Gastrocnemius medialis (tissue), 4 donors: Measurements from ENCODE around the gene PEAK1. TPM values are rescaled to one million over a fixed set of nuclear protein-coding genes. Genes with fewer than 3 reads are reported as not detected.

ENCODE experiments used
- ATAC-seq, 2 donors: fragments of 150-250 bp; one replicate each; pipeline ENCODE4 v1.9.1; 2016
- DNase-seq, 2 donors: peaks; one replicate each; pipeline ENCODE4 v3.0.0-alpha.2; 2019
- H3K27ac ChIP-seq, 4 donors: fragments of 200-600 bp; sonication (generic); 1 replicate in 1 of 4; 2 replicates in 3 of 4; pipeline ENCODE4 v1.5.1; 2016 to 2018; ENCODE audit warnings: mild to moderate bottlenecking in 2 of 4, moderate library complexity in 1 of 4
- H3K27me3 ChIP-seq, 3 donors: fragments of 200-600 bp; sonication (generic) in 2 of 3; 1 replicate in 1 of 3; 2 replicates in 2 of 3; pipeline versions ENCODE4 v1.5.1 to v1.6.0; 2016 to 2019; ENCODE audit warnings: mild to moderate bottlenecking in 1 of 3, moderate library complexity in 1 of 3
- H3K36me3 ChIP-seq, 2 donors: fragments of 200-600 bp; sonication (generic) in 1 of 2; one replicate each; pipeline ENCODE4 v1.5.1; 2017 to 2018
- H3K4me1 ChIP-seq, 2 donors: fragments of 200-600 bp; sonication (generic) in 1 of 2; one replicate each; pipeline ENCODE4 v1.5.1; 2016 to 2017; ENCODE audit warnings: mild to moderate bottlenecking in 2 of 2
- H3K4me3 ChIP-seq, 4 donors: fragments of 200-600 bp; sonication (generic) in 3 of 4; 1 replicate in 1 of 4; 2 replicates in 3 of 4; pipeline ENCODE4 v1.5.1; 2016 to 2019; ENCODE audit warnings: mild to moderate bottlenecking in 2 of 4
- H3K9me3 ChIP-seq, 3 donors: fragments of 200-600 bp; sonication (generic) in 2 of 3; 1 replicate in 1 of 3; 2 replicates in 2 of 3; pipeline ENCODE4 v1.5.1; 2016 to 2019
- POLR2A ChIP-seq, 2 donors: fragments of 450-650 bp; IDR thresholded peaks; one replicate each; pipeline ENCODE4 v1.6.1; 2017; ENCODE audit warnings: antibody characterized with exemption in 2 of 2, mild to moderate bottlenecking in 2 of 2, moderate library complexity in 2 of 2
- in situ Hi-C, 4 donors: fragments of 200-750 bp; cut with MboI; loops; one replicate each; pipeline versions ENCODE4 v1.15.0 to v1.8.0; 2017; ENCODE audit warnings: low sequenced_read_pairs in 4 of 4
- intact Hi-C: fragments of 100-400 bp; cut with DNase I; formaldehyde crosslinking; loops from one replicate; pipeline ENCODE4 v1.15.1; 2023; ENCODE audit warnings: low total_unique reads
- total RNA-seq, 4 donors: library from RNA; depleted of rRNA; stranded (reverse); fragments of >200 nt; gene quantifications; one replicate each; pipeline versions ENCODE4 v1.1.0 to v1.2.3, GENCODE V29; 2016
- TF ChIP-seq, protein P1 (sequence below), 5 experiments: fragments of 450-650 bp in 3 of 5; fragments of 200-600 bp in 2 of 5; sonication (generic) in 2 of 5; IDR thresholded peaks in 4 of 5; conservative IDR thresholded peaks in 1 of 5; 1 replicate in 4 of 5; 2 replicates in 1 of 5; pipeline ENCODE4 v1.5.1; 2016 to 2019; ENCODE audit warnings: antibody characterized with exemption in 5 of 5, mild to moderate bottlenecking in 3 of 5, moderate library complexity in 3 of 5

Gene PEAK1
- total RNA-seq, 4 donors from 2014 or later: 17.8 to 21.9 (median 20.8) TPM

- Histone ChIP-seq H3K36me3 (no peaks in the 10 kb centered on the region), H3K27ac (no peak overlapping the region), H3K9me3 (no peaks in the 10 kb centered on the region), H3K4me3 (no peak overlapping the region), H3K4me1 (peaks cover 25 to 36% of the 10 kb centered on the region in 2 donors), H3K27me3 (no peaks in the 10 kb centered on the region)
- in situ Hi-C loops: no loop called here
- no peak for DNase-seq
- no peak for ATAC-seq
- intact Hi-C loops: no loop called here
- TF ChIP-seq POLR2A (IDR thresholded peaks at IDR 0.05): no peak
- TF ChIP-seq, protein P1, sequence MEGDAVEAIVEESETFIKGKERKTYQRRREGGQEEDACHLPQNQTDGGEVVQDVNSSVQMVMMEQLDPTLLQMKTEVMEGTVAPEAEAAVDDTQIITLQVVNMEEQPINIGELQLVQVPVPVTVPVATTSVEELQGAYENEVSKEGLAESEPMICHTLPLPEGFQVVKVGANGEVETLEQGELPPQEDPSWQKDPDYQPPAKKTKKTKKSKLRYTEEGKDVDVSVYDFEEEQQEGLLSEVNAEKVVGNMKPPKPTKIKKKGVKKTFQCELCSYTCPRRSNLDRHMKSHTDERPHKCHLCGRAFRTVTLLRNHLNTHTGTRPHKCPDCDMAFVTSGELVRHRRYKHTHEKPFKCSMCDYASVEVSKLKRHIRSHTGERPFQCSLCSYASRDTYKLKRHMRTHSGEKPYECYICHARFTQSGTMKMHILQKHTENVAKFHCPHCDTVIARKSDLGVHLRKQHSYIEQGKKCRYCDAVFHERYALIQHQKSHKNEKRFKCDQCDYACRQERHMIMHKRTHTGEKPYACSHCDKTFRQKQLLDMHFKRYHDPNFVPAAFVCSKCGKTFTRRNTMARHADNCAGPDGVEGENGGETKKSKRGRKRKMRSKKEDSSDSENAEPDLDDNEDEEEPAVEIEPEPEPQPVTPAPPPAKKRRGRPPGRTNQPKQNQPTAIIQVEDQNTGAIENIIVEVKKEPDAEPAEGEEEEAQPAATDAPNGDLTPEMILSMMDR (IDR thresholded peaks at IDR 0.05 in 4 of 5, conservative IDR thresholded peaks at IDR 0.05 in 1 of 5): no peak
These were observed 16.9 kb upstream of the PEAK1 start for GRCh38 chr15:77436822-77437221.

GRCh38 chr15:77430652-77431051 is 10.7 kb upstream of the PEAK1 start:
- Histone ChIP-seq H3K27me3 (no peaks in the 10 kb centered on the region), H3K36me3 (no peaks in the 10 kb centered on the region), H3K9me3 (no peaks in the 10 kb centered on the region), H3K4me1 (peaks cover 17 to 33% of the 10 kb centered on the region in 2 donors), H3K4me3 (no peak overlapping the region), H3K27ac (no peak overlapping the region)
- no peak for ATAC-seq
- in situ Hi-C loops: no loop called here
- intact Hi-C loops: no loop called here
- TF ChIP-seq POLR2A (IDR thresholded peaks at IDR 0.05): no peak
- TF ChIP-seq, protein P1 (IDR thresholded peaks at IDR 0.05 in 4 of 5, conservative IDR thresholded peaks at IDR 0.05 in 1 of 5): no peak
- DNase-seq: no peak

DNA sequence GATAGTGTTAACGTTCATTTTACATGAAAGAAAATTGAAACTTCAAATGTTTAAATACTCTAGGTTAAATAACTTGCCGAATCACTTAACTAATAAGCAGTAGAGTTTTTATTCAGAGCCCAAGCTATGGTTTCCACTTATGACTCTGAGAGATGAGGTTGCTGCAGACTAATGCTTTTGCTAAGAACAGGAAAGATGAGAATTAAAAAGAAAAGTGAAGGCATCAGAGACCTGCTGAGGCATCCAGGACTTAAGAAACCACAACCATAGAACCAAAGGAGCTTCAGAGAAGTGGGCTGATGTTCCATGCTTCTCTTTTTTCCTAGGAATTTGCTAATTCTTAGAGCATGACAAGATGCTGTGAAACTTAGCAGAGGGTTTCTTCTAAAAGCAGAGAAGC is 10.3 kb upstream of the PEAK1 start:
- Histone ChIP-seq H3K4me1 (peaks cover 17 to 33% of the 10 kb centered on the region in 2 donors), H3K27ac (no peak overlapping the region), H3K4me3 (no peak overlapping the region), H3K36me3 (no peaks in the 10 kb centered on the region), H3K27me3 (no peaks in the 10 kb centered on the region), H3K9me3 (no peaks in the 10 kb centered on the region)
- DNase-seq (no peak), ATAC-seq (no peak)
- intact Hi-C loops (no loop called here), in situ Hi-C loops (no loop called here)
- TF ChIP-seq, protein P1 (IDR thresholded peaks at IDR 0.05 in 4 of 5, conservative IDR thresholded peaks at IDR 0.05 in 1 of 5): no peak
- no peak for TF ChIP-seq POLR2A (IDR thresholded peaks at IDR 0.05)

GRCh38 chr15:77426871-77427270 is 7.0 kb upstream of the PEAK1 start:
- Histone ChIP-seq H3K27me3 (no peaks in the 10 kb centered on the region), H3K9me3 (no peaks in the 10 kb centered on the region), H3K36me3 (no peaks in the 10 kb centered on the region), H3K4me1 (peaks cover 37 to 57% of the 10 kb centered on the region in 2 donors), H3K27ac (no peak overlapping the region), H3K4me3 (no peak overlapping the region)
- intact Hi-C loops: loop anchor here (10.0 kb wide), 1 partner anchor 1972 kb away; the partner anchor contains the start of gene SIN3A
- TF ChIP-seq, protein P1 (IDR thresholded peaks at IDR 0.05 in 4 of 5, conservative IDR thresholded peaks at IDR 0.05 in 1 of 5): no peak
- TF ChIP-seq POLR2A (IDR thresholded peaks at IDR 0.05): no peak
- in situ Hi-C loops: no loop called here
- DNase-seq: no peak
- no peak for ATAC-seq

DNA sequence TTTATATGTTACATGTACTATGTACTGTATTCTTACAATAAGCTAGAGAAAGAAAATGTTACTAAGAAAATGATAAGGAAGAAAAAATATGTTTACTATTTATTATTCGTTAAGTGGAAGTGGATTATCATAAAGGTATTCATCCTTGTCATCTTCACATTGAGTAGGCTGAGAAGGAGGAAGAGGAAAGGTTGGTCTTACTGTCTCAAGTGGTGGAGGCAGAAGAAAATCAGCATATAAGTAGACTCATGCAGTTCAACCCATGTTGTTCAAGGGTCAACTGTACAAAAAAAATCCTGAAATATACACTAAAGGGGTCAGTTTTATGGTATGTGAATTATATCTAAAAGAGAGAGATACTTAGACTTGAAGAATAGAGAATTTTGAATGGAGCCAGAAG is 6.5 kb upstream of the PEAK1 start:
- no peak overlapping the region for H3K27ac ChIP-seq
- H3K36me3 ChIP-seq: no peaks in the 10 kb centered on the region
- in situ Hi-C loops: no loop called here
- no peak overlapping the region for H3K4me3 ChIP-seq
- DNase-seq (no peak), ATAC-seq (no peak)
- H3K27me3 ChIP-seq: no peaks in the 10 kb centered on the region
- H3K4me1 ChIP-seq: peaks cover 42 to 62% of the 10 kb centered on the region in 2 donors
- intact Hi-C loops: loop anchor here (10.0 kb wide), 1 partner anchor 1972 kb away; the partner anchor contains the start of gene SIN3A
- TF ChIP-seq POLR2A (IDR thresholded peaks at IDR 0.05): no peak
- TF ChIP-seq, protein P1 (IDR thresholded peaks at IDR 0.05 in 4 of 5, conservative IDR thresholded peaks at IDR 0.05 in 1 of 5): no peak
- H3K9me3 ChIP-seq: no peaks in the 10 kb centered on the region
